GM12878 (cell line): ENCODE results near the gene PTPRN2. TPM values are rescaled to one million over a fixed set of nuclear protein-coding genes. Genes with fewer than 3 reads are reported as not detected.

Experiments used
- ATAC-seq: fragments of 200-7000 bp; cut with Tn5 transposase; 3 replicates; pipeline ENCODE4 v1.9.1; 2020; ENCODE audit warnings: mild to moderate bottlenecking, moderate library complexity
- BruUV-seq: library from RNA; stranded (reverse); fragments of 400-500 nt; replicated peaks from 2 replicates; lab custom pipeline; 2021; lab: Mats Ljungman, UMichigan
- CTCF ChIA-PET: fragments of 300-600 bp; sonication (Branson Sonifier 250); formaldehyde crosslinking; extraction: SDS; loops from one replicate; lab custom pipeline; 2021; ENCODE audit warnings: inconsistent platforms; lab: Yijun Ruan, JAX
- POLR2A ChIA-PET: fragments of 350-600 bp; formaldehyde crosslinking; extraction: SDS; loops from one replicate; lab custom pipeline; 2021; ENCODE audit warnings: inconsistent platforms; lab: Charles Lee
- RAD21 ChIA-PET: fragments of 300-600 bp; sonication (Branson Sonifier 250); formaldehyde crosslinking; loops from one replicate; lab custom pipeline; 2023; ENCODE audit warnings: antibody characterized with exemption; ENCODE audit not compliant: unreplicated experiment; lab: Charles Lee
- SMC1A ChIA-PET: fragments of 300-600 bp; sonication (Branson Sonifier 250); formaldehyde crosslinking; loops from one replicate; lab custom pipeline; 2023; ENCODE audit not compliant: unreplicated experiment, uncharacterized antibody; lab: Charles Lee
- DNase-seq: peaks from one replicate; pipeline ENCODE4 v3.0.0-alpha.2; 2011; ENCODE audit warnings: low read depth, low spot score
- FAIRE-seq: peaks from 3 replicates; lab custom pipeline; 2011; peaks lifted over from hg19 to GRCh38; lab: Jason Lieb, UNC
- H2AFZ ChIP-seq: 2 replicates; pipeline ENCODE4 v1.6.0; 2011; ENCODE audit warnings: low read depth, low read length, control low read depth; ENCODE audit not compliant: control insufficient read depth
- H3K27ac ChIP-seq: 2 replicates; pipeline ENCODE4 v1.5.1; 2011; ENCODE audit warnings: control low read depth; ENCODE audit not compliant: control insufficient read depth, insufficient read depth
- H3K27me3 ChIP-seq, 2 experiments: replicated peaks in 1 of 2; 2 replicates each; pipeline versions ENCODE4 v1.6.0 to v1.6.1; 2011; ENCODE audit warnings: low read length in 1 of 2; ENCODE audit not compliant: control insufficient read depth in 2 of 2, insufficient read depth in 2 of 2
- H3K36me3 ChIP-seq, 2 experiments: 2 replicates each; pipeline ENCODE4 v1.5.1; 2011; ENCODE audit warnings: low read length in 1 of 2; ENCODE audit not compliant: control insufficient read depth in 2 of 2, insufficient read depth in 2 of 2
- H3K4me1 ChIP-seq: 2 replicates; pipeline ENCODE4 v1.6.1; 2011; ENCODE audit warnings: mild to moderate bottlenecking, low read length, moderate library complexity, mixed read lengths; ENCODE audit not compliant: control insufficient read depth, insufficient read depth
- H3K4me2 ChIP-seq: 2 replicates; pipeline ENCODE4 v1.6.0; 2011; ENCODE audit warnings: control low read depth; ENCODE audit not compliant: control insufficient read depth, insufficient read depth
- H3K4me3 ChIP-seq: fragments of 200-600 bp; sonication (generic); 2 replicates; pipeline ENCODE4 v1.5.1; 2016
- H3K79me2 ChIP-seq: 2 replicates; pipeline ENCODE4 v1.6.0; 2011; ENCODE audit warnings: low read length; ENCODE audit not compliant: control insufficient read depth, insufficient read depth
- H3K9ac ChIP-seq: 2 replicates; pipeline ENCODE4 v1.8.0; 2011; ENCODE audit warnings: low read length, control low read depth, mixed read lengths; ENCODE audit not compliant: control insufficient read depth, insufficient read depth
- H3K9me3 ChIP-seq: replicated peaks from 3 replicates; pipeline ENCODE4 v1.5.1; 2011; ENCODE audit warnings: mild to moderate bottlenecking, low read length; ENCODE audit not compliant: control insufficient read depth, insufficient read depth
- H4K20me1 ChIP-seq: 2 replicates; pipeline ENCODE4 v1.6.0; 2011; ENCODE audit not compliant: control insufficient read depth, insufficient read depth
- NFYB ChIP-seq: IDR thresholded peaks from 2 replicates; pipeline ENCODE4 v1.6.1; 2011; ENCODE audit warnings: low read depth, mild to moderate bottlenecking, low read length, improper control_type of control experiment, moderate library complexity; ENCODE audit not compliant: insufficient read depth
- SPI1 ChIP-seq: IDR thresholded peaks from 2 replicates; pipeline ENCODE4 v1.6.1; 2011; ENCODE audit warnings: low read depth, mild to moderate bottlenecking, low read length, moderate library complexity, borderline replicate concordance; ENCODE audit not compliant: insufficient read depth
- WGBS: methylation state at CpG from one replicate; pipeline ENCODE4 v1.1.6; 2016; ENCODE audit warnings: low lambda C conversion rate; ENCODE audit not compliant: insufficient replicate concordance, insufficient coverage; ENCODE audit errors: missing lambda C conversion rate; 5-methylcytosine and 5-hydroxymethylcytosine counted together
- in situ Hi-C: fragments of 300-500 bp; cut with MboI; formaldehyde crosslinking; loops from 9 replicates; pipeline ENCODE4 v1.14.3; 2018; ENCODE audit warnings: mixed read lengths
- intact Hi-C: fragments of 100-400 bp; cut with micrococcal nuclease; formaldehyde crosslinking; loops from one replicate; pipeline ENCODE4 v1.14.2; 2022; ENCODE audit not compliant: unreplicated experiment
- polyA plus RNA-seq, 11 experiments: library from polyadenylated mRNA; depleted of rRNA in 4 of 11; unstranded in 6 of 11; stranded (reverse) in 5 of 11; fragments of >200 nt; fragmentation: Nextera tagmentation in 4 of 11; fragmentation: Illumina TruSeq in 1 of 11; extraction: Ambion mirVana in 4 of 11; extraction: Trizol in 1 of 11; gene quantifications; 1 replicate in 1 of 11; 2 replicates in 10 of 11; pipeline versions ENCODE4 v1.2.1 to v1.2.3, GENCODE V29; 2011 to 2016; ENCODE audit warnings: inconsistent platforms in 2 of 11, missing spikeins in 2 of 11, low read depth in 1 of 11
- total RNA-seq, 4 experiments: library from RNA; depleted of rRNA in 3 of 4; stranded (reverse); fragments of >200 nt in 3 of 4; fragmentation: Illumina TruSeq in 1 of 4; extraction: Trizol in 1 of 4; gene quantifications; 2 replicates each; pipeline versions ENCODE4 v1.2.1 to v1.2.3, GENCODE V29; 2013 to 2021

PTPRN2 gene
- total and polyA plus RNA-seq, 10 of the 15 experiments (the other 5 are each of a cell fraction or from before 2014, with no cell fraction given): 5.4 TPM; not detected in 9

DNA sequence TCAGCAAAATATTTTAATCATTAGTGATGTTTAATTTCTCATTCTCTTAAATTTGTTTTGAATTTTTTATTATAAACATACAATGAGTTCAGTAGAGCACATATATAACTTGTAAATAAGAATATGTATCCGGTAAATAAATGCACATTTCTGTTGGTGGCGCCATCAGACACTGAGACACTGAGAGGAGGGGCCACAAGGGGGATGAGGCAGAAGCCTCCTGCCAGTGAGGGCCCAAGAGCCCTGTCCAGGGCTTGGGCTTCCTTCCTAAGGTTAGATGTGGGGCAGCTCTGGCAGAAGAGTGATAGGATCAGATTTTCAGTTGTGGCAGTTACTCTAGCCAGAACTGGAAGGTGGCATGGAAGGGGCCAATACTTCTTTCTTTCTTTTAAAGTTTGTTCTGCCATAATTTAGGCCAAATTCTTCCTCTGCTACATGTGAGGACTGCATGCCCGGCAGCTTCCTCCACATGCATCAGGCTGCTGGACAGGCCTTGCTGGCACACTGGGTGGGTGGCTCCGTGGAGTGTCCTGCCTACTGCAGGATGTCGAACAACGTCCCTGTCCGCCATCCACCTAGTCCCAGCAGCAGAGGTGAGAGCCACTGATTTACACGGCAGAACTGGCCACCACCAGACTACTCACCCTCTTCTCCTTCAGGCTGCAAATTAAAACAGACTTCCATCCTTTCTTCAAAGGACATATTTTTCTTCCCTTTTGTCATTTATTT is 13.2 kb downstream of the PTPRN2 start:
- H4K20me1 ChIP-seq: no peaks in the 10 kb centered on the region
- H3K27me3 ChIP-seq: no peaks in the 10 kb centered on the region
- POLR2A ChIA-PET: no interaction called here
- no peak overlapping the region for H3K4me2 ChIP-seq
- ATAC-seq (no peak), FAIRE-seq (no peak), DNase-seq (no peak)
- H3K27ac ChIP-seq: no peak overlapping the region
- in situ Hi-C loops: no loop called here
- H3K79me2 ChIP-seq: no peaks in the 10 kb centered on the region
- H3K36me3 ChIP-seq: no peaks in the 10 kb centered on the region
- H3K4me1 ChIP-seq: no peaks in the 10 kb centered on the region
- TF ChIP-seq NFYB: no peak
- BruUV-seq: no TSS peak
- no peaks in the 10 kb centered on the region; the same call in 2 of the 3 replicates for H3K9me3 ChIP-seq
- SMC1A ChIA-PET: no interaction called here
- no peak overlapping the region for H3K9ac ChIP-seq
- H3K4me3 ChIP-seq: no peak overlapping the region
- H2AFZ ChIP-seq: no peak overlapping the region
- RAD21 ChIA-PET: no interaction called here
- WGBS: 76% methylated on average over 8 of the region's 8 CpGs
- CTCF ChIA-PET: interaction anchor here (0.6 kb wide), 1 partner anchor 402 kb away, joined by 3 read pairs; no protein-coding TSS in a partner anchor
- intact Hi-C loops: no loop called here

DNA sequence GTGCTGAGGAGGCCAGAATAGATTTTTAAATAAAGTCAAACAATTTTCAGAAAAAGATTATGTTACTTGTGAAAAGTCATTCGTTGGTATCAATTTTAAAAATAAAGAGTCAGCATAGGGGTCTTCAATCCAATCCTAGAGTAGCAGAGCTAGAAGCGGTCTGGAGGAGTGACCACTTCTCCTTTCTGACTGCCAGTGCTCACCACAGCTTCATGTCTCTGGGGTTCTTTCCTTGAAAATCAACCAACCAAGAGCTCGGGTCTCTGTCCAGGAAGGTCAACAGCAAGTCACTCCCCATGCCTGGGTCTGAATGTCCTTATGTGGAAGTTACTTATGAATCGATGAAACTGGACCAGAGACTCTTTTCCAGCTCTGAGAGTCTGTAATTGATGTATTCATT is 14.3 kb downstream of the PTPRN2 start:
- no peak overlapping the region for H3K4me2 ChIP-seq
- no peak overlapping the region for H3K27ac ChIP-seq
- in situ Hi-C loops: no loop called here
- no peaks in the 10 kb centered on the region for H3K4me1 ChIP-seq
- RAD21 ChIA-PET: no interaction called here
- TF ChIP-seq NFYB: no peak
- TF ChIP-seq SPI1: peak; percentile 39; the same call in 1 of the 2 replicates
- TF ChIP-seq, all 136 proteins: peak for 1
- ChIA-PET SMC1A (no interaction called here), CTCF (no interaction called here), POLR2A (no interaction called here)
- intact Hi-C loops: no loop called here
- 1% methylated on average over 4 of the region's 4 CpGs for WGBS
- H3K79me2 ChIP-seq: no peaks in the 10 kb centered on the region
- no TSS peak for BruUV-seq
- no peak overlapping the region for H3K9ac ChIP-seq
- ATAC-seq (no peak), DNase-seq (no peak), FAIRE-seq (no peak)
- H3K27me3 ChIP-seq: no peaks in the 10 kb centered on the region
- no peaks in the 10 kb centered on the region for H4K20me1 ChIP-seq
- no peaks in the 10 kb centered on the region; the same call in 2 of the 3 replicates for H3K9me3 ChIP-seq
- no peak overlapping the region for H2AFZ ChIP-seq
- no peaks in the 10 kb centered on the region for H3K36me3 ChIP-seq
- no peak overlapping the region for H3K4me3 ChIP-seq
